Gastrocnemius medialis (tissue), 4 donors: ENCODE results near the gene OR2B6.
"Not testable (repeated sequence)": the region's sequence is repeated elsewhere in the genome, so short reads cannot be mapped to it uniquely, and the experiment has no call there.

Source experiments
- CTCF ChIP-seq, 5 experiments: fragments of 450-650 bp in 3 of 5; fragments of 200-600 bp in 2 of 5; sonication (generic) in 2 of 5; IDR thresholded peaks in 4 of 5; conservative IDR thresholded peaks in 1 of 5; 1 replicate in 4 of 5; 2 replicates in 1 of 5; pipeline ENCODE4 v1.5.1; 2016 to 2019; ENCODE audit warnings: antibody characterized with exemption in 5 of 5, mild to moderate bottlenecking in 3 of 5, moderate library complexity in 3 of 5
- POLR2A ChIP-seq, 2 donors: fragments of 450-650 bp; IDR thresholded peaks; one replicate each; pipeline ENCODE4 v1.6.1; 2017; ENCODE audit warnings: antibody characterized with exemption in 2 of 2, mild to moderate bottlenecking in 2 of 2, moderate library complexity in 2 of 2

GRCh38 chr6:27943072-27943471 is 14.0 kb upstream of the OR2B6 start:
- TF ChIP-seq CTCF (IDR thresholded peaks at IDR 0.05 in 4 of 5, conservative IDR thresholded peaks at IDR 0.05 in 1 of 5); POLR2A (IDR thresholded peaks at IDR 0.05): not testable (repeated sequence)
